ACC112 (cell line): ENCODE results near the gene KPTN.
A peak's percentile ranks its signal among the peaks of the same experiment; 100 is the strongest.

ENCODE experiments used
- H2AFZ ChIP-seq: fragments of 200-600 bp; sonication (generic); one replicate; pipeline ENCODE4 v1.6.0; 2017; ENCODE audit warnings: antibody characterized with exemption, low read length; ENCODE audit not compliant: unreplicated experiment
- H3K27ac ChIP-seq: fragments of 200-600 bp; sonication (generic); 2 replicates; pipeline ENCODE4 v1.5.1; 2014; ENCODE audit warnings: low read depth, mild to moderate bottlenecking, antibody characterized with exemption, low read length, moderate library complexity
- H3K27me3 ChIP-seq: fragments of 200-600 bp; sonication (generic); 2 replicates; pipeline ENCODE4 v1.6.1; 2014; ENCODE audit warnings: mild to moderate bottlenecking, antibody characterized with exemption, low read length, moderate library complexity, mixed read lengths; ENCODE audit not compliant: insufficient read depth
- H3K36me3 ChIP-seq: fragments of 200-600 bp; sonication (generic); 2 replicates; pipeline ENCODE4 v1.6.1; 2016; ENCODE audit warnings: mild to moderate bottlenecking, antibody characterized with exemption, low read length, moderate library complexity, mixed read lengths; ENCODE audit not compliant: insufficient read depth
- H3K4me1 ChIP-seq: fragments of 200-600 bp; sonication (generic); one replicate; pipeline ENCODE4 v1.6.1; 2016; ENCODE audit warnings: low read length, mixed read lengths; ENCODE audit not compliant: insufficient read depth, unreplicated experiment, control insufficient read depth
- H3K4me3 ChIP-seq: fragments of 200-600 bp; sonication (generic); 2 replicates; pipeline ENCODE4 v1.5.1; 2014; ENCODE audit warnings: mild to moderate bottlenecking, low read depth, low read length
- H3K79me2 ChIP-seq: fragments of 200-600 bp; sonication (generic); one replicate; pipeline ENCODE4 v1.6.0; 2016; ENCODE audit warnings: low read length; ENCODE audit not compliant: control insufficient read depth, unreplicated experiment, insufficient read depth

The KPTN gene

DNA sequence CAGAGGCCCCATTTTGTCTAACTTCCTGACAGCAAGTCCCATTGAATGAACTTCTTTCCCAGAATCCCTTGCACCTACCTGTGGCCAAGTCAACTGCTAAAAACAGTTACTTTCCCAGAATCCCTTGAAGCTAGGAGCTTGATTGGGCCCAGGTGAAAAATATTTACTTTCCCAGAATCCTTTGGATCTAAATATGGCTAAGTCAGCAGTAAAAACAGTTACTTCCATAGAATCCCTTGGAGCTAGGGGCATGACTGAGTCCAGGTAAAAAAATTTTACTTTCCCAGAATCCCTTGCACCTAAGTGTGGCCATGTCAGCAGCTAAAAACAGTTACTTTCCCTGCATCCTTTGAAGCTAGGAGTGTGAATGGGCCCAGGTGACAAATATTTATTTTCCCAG is 51.5 kb downstream of the KPTN start:
- peaks cover 6% of the 10 kb centered on the region for H3K4me1 ChIP-seq
- no peak overlapping the region for H3K4me3 ChIP-seq
- no peaks in the 10 kb centered on the region for H3K36me3 ChIP-seq
- no peaks in the 10 kb centered on the region for H3K27me3 ChIP-seq
- no peak overlapping the region for H3K27ac ChIP-seq
- H3K79me2 ChIP-seq = no peaks in the 10 kb centered on the region
- no peak overlapping the region for H2AFZ ChIP-seq

DNA sequence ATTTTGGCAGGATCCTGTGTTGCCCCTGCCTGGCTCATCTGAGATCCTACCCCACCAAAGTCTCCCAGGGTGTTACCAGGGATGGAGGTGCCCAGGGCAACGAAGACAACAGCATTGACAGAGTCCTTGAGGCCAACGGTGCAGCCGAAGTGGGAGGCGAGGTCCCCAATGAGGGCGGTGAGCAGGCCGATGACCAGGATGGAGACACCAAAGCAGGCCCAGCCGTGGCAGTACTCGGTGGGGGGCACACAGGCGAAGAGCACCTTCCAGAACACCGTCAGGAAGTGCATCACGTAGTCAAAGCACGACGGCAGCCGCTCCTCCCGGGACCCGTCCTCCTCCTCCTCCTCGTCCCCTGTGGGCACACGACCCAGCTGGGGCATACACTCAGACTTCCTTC is 51.9 kb downstream of the KPTN start:
- no peak overlapping the region for H3K4me3 ChIP-seq
- H3K36me3 ChIP-seq = no peaks in the 10 kb centered on the region
- H3K27me3 ChIP-seq = no peaks in the 10 kb centered on the region
- peaks cover 6% of the 10 kb centered on the region for H3K4me1 ChIP-seq
- no peak overlapping the region for H2AFZ ChIP-seq
- H3K27ac ChIP-seq = no peak overlapping the region
- H3K79me2 ChIP-seq = no peaks in the 10 kb centered on the region

DNA sequence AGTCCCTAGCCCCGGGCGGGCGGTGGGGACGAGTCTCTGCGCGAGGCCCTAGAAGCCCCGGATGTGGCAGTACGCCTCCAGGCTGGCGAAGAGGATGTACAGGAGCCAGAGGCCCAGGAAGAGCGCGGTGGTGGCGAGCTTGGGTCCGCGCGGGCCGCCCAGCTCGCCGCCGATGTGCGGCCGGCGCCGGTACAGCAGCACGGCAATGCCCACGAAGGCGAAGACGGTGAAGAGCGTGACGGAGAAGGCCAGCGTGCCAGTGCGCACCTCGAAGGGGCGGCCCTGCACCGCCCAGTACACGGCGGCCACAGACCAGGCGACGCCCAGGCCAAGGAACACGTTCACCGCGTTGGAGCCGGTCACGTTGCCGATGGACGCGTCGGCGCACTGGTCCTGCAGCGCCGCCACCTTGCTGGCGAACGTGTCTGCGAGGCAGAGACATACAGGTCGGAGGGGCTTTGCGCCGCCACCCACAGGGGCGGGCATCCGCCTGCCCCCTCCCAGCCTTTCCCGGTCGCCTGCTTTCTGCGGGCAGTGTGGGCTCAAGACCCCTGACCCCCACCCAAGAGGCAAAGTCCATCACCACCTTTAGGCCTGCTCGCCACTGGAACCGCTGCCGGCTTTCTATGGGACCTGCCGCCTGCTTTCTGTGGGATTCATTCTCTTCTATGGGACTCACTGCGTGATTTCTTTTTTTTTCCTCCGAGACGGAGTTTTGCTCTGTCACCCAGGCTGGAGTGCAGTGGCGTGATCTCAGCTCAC is 53.8 kb downstream of the KPTN start:
- Histone ChIP-seq H3K79me2 (no peaks in the 10 kb centered on the region), H3K27me3 (no peaks in the 10 kb centered on the region), H2AFZ (no peak overlapping the region), H3K4me3 (peak overlapping the region; percentile 37; the same call in 1 of the 2 replicates), H3K27ac (no peak overlapping the region), H3K4me1 (peaks cover 6% of the 10 kb centered on the region), H3K36me3 (no peaks in the 10 kb centered on the region)

DNA sequence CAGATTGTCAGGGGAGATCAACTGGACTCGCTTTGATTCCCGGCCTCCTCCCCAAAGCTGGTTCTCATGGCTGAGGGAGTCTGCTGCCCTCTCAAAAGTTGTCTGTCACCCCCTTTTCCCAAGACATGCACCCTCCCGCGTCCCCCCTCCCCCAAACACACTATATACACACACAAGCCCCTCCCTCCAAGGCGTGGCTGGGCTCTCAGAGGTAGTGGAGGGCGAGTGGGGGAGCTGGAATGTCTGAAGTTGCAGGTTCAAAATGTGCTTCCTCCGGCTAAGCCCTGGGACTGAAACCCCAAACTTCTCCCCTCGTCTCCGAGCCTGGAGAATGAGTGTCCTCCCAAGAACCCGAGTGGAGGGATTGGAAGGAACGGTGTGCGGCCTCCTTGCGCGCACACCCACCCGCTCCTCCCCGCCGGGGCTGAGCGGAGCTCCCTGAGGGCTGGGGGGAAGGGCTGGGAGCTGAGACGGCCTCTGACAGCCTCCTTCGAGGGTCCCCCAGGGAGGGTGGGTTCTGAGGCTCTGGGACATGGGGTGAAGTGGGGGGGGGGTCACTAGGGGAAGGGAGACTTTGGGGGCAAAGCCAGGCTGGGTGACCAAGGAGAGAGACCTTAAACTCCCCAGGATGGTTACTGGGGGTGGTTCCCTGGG is 54.8 kb downstream of the KPTN start:
- Histone ChIP-seq H3K4me3 (no peak overlapping the region), H3K4me1 (peaks cover 6% of the 10 kb centered on the region), H3K27ac (no peak overlapping the region), H3K36me3 (no peaks in the 10 kb centered on the region), H3K79me2 (no peaks in the 10 kb centered on the region), H2AFZ (no peak overlapping the region), H3K27me3 (no peaks in the 10 kb centered on the region)

DNA sequence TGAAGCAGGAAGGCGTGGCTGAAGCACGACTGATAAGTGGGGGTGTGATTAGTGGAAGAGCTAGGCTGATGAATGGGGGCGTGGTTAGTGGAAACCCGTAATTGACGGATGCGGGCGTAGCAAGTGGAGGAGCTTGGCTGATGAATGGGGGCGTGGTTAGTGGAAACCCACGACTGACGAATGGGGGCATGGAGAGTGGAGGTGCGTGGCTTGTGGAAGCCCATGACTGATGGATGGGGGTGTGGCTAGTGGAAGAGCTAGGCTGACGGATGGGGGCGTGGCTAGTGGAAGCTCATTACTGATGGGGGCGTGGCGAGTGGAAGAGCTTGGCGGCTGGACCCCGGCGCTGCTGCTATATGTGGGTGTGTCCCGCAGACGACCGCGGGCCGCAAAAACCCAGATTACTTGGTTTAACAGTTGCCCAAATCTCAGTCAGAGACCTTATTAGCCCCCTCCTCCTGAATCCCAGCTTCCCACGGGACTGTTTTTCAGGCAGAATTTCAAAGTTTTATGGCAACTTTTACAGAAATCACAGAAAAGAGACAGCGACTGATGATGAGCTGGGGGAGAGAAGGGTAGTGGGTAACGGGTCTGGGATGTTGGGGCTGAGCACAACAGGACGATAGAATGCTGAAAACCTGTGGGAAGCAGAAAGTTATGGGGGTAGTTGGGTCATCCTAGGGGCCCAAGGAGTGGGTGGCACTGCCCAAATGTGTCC is 55.7 kb downstream of the KPTN start:
- Histone ChIP-seq H3K36me3 (no peaks in the 10 kb centered on the region), H3K4me3 (peak overlapping the region; percentile 42), H3K27me3 (peaks cover 7% of the 10 kb centered on the region), H3K27ac (peak overlapping the region; percentile 17; the same call in 1 of the 2 replicates), H2AFZ (no peak overlapping the region), H3K4me1 (peaks cover 6% of the 10 kb centered on the region), H3K79me2 (no peaks in the 10 kb centered on the region)

DNA sequence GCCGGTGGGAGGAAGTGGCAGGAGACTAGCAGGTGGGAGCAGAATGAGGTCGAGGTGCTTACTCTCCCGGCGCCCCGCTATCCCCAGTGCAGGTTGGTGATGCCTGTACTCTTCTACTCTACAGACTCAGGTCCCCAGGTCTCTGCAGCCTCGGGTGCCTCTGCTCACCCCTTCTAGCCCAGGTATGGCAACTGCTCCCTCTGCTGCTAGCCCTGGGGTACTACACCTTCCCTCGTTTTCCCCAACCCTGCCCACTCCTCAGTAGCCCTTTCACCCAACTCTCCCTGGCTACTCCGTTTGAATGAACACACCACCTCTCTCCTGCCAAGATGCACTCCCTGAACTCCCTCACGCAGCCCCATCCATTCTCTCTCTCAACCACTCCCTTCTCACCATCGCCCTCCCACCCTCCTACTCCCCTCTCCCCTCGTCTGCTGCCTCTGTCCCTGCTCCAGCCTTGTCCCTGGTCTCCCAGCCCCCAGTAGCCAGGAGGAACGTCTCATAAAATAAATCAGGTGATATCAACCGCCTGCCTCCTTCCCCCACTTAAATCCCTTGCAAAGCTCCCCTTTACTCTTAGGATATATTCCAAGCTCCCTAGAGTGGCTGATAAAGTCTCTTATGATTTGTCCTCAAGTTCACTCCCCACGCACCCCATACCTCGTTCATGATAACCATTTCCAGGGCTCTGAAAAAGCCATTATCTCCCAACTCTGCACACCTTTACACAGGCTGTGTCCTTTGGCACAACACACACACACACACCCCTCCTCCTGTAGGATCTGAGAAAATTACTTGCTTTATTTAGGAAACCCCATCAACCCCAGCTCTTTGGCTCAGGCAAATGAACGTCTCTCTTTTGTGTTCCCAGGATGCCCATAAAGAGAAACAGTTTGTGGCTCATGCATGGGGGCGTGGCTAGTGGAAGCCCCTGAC is 56.5 kb downstream of the KPTN start:
- Histone ChIP-seq H3K27me3 (peaks cover 15% of the 10 kb centered on the region), H3K4me1 (peaks cover 6% of the 10 kb centered on the region), H3K36me3 (no peaks in the 10 kb centered on the region), H3K27ac (peak overlapping the region; percentile 17; the same call in 1 of the 2 replicates), H3K79me2 (no peaks in the 10 kb centered on the region), H3K4me3 (peak overlapping the region; percentile 42), H2AFZ (no peak overlapping the region)
